GM13976 (cell line): ENCODE data around the gene TIAM1.

Experiments used
- DNase-seq: peaks from one replicate; pipeline ENCODE4 v3.0.0; 2012; ENCODE audit warnings: low spot score
- in situ Hi-C: fragments of 300-500 bp; cut with MboI; formaldehyde crosslinking; loops from one replicate; pipeline ENCODE4 v1.12.0; 2022; ENCODE audit warnings: low sequenced_read_pairs, mixed read lengths, inconsistent platforms; ENCODE audit not compliant: unreplicated experiment
- TF ChIP-seq, protein P1 (sequence below): IDR thresholded peaks from 2 replicates; pipeline ENCODE4 v1.5.1; 2012; ENCODE audit warnings: borderline replicate concordance, mild to moderate bottlenecking; ENCODE audit not compliant: insufficient read depth; ENCODE audit errors: extremely low read depth, missing control alignments, control extremely low read depth

The TIAM1 gene

DNA sequence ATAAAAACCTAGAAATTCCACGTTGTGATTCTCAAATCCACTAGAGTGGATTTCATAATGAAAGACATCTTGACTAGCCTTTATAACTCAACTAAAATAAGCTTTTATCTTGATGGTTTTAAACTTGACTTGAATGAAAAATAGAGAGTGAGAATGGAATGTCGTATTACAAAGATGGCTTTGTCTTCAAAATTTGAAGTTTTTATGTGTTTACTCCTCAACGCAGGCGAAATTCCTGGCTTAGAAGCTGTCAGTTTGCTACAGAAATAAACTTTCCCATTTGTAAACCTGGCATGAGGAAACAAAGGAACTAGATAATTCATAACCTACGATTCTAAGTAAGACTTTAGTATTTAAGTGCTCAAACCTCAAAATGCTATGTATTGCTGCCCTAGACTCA, 215.8 kb downstream of the TIAM1 start:
- in situ Hi-C loops = no loop called here
- TF ChIP-seq, protein P1, sequence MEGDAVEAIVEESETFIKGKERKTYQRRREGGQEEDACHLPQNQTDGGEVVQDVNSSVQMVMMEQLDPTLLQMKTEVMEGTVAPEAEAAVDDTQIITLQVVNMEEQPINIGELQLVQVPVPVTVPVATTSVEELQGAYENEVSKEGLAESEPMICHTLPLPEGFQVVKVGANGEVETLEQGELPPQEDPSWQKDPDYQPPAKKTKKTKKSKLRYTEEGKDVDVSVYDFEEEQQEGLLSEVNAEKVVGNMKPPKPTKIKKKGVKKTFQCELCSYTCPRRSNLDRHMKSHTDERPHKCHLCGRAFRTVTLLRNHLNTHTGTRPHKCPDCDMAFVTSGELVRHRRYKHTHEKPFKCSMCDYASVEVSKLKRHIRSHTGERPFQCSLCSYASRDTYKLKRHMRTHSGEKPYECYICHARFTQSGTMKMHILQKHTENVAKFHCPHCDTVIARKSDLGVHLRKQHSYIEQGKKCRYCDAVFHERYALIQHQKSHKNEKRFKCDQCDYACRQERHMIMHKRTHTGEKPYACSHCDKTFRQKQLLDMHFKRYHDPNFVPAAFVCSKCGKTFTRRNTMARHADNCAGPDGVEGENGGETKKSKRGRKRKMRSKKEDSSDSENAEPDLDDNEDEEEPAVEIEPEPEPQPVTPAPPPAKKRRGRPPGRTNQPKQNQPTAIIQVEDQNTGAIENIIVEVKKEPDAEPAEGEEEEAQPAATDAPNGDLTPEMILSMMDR = no peak
- no peak for DNase-seq

DNA sequence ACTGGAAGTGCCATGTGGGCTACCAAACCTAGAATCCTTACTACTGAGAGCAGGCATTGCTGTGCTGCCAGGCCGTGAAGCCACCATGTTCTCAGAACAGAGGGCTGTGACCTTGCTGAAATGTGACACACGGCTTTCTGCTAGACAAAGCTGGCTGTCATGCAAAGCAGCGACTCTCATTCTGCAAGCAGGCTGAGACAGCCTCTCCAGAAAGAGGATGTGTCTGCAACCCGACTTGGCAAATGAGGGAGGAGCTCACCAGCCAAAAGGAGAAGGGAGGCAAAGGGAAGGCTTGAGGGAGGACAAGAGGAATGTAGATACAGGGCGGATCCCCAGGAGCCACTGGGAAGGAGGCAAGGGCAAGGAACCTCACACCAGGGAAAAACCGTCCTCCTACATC, 220.1 kb downstream of the TIAM1 start:
- TF ChIP-seq, protein P1 = no peak
- in situ Hi-C loops = no loop called here
- DNase-seq = no peak

GRCh38 chr21:31119199-31119598, 224.9 kb downstream of the TIAM1 start:
- in situ Hi-C loops = loop anchor here (10.0 kb wide), 1 partner anchor 466 kb away; no protein-coding TSS in a partner anchor
- TF ChIP-seq, protein P1 = no peak
- no peak for DNase-seq

DNA sequence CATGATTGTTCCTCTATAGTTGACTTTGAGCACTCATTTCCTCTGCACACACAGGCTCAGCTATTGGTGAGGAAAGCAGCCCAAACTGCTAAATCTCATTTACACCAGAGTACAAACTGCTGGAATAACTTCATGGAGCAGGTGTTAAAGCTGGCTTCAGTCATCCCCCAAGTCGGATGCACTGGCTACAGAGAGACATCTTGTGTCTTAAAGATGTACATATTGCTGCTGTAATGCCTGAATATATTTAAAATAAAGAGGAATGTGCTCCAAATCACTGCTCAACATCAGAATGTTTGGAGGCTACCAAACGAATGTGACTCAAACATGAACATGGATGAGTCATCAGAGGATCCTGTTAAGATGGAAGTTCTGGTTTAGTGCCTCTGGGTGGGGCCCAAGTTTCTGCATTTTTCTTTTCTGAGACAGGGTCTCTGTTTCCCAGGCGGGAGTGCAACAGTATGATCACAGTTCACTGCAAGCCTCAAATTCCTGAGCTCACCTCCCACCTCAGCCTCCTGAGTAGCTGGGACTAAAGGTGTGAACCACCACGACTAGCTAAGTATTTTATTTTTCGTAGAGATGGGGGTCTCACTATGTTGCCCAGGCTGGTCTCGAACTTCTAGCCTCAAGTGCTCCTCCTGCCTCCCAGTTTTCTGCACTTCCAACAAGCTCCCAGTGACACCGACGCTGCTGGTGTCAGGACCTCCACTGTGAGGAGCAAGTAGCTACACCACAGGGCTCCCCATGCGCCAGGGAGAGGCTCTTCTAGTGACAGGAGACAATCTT, 226.7 kb downstream of the TIAM1 start:
- no peak for DNase-seq
- TF ChIP-seq, protein P1 = no peak
- in situ Hi-C loops = loop anchor here (10.0 kb wide), 1 partner anchor 467 kb away; no protein-coding TSS in a partner anchor

- in situ Hi-C loops = loop anchor here (10.0 kb wide), 1 partner anchor 470 kb away; no protein-coding TSS in a partner anchor
- TF ChIP-seq, protein P1 = no peak
- DNase-seq = no peak
Observed at GRCh38 chr21:31115249-31115648, 228.8 kb downstream of the TIAM1 start.

GRCh38 chr21:31111093-31111492, 233.0 kb downstream of the TIAM1 start:
- TF ChIP-seq, protein P1 = no peak
- in situ Hi-C loops = loop anchor here (10.0 kb wide), 1 partner anchor 474 kb away; no protein-coding TSS in a partner anchor
- no peak for DNase-seq

GRCh38 chr21:31110430-31110829, 233.6 kb downstream of the TIAM1 start:
- TF ChIP-seq, protein P1 = no peak
- in situ Hi-C loops = loop anchor here (10.0 kb wide), 1 partner anchor 474 kb away; no protein-coding TSS in a partner anchor
- no peak for DNase-seq
